ENCODE data around the gene IGFBP5. TPM values are rescaled to one million over a fixed set of nuclear protein-coding genes. Genes with fewer than 3 reads are reported as not detected.

Gene IGFBP5
- polyA plus RNA-seq, 1 of the 3 experiments (the other 2 are of a cell fraction): 323 TPM

DNA sequence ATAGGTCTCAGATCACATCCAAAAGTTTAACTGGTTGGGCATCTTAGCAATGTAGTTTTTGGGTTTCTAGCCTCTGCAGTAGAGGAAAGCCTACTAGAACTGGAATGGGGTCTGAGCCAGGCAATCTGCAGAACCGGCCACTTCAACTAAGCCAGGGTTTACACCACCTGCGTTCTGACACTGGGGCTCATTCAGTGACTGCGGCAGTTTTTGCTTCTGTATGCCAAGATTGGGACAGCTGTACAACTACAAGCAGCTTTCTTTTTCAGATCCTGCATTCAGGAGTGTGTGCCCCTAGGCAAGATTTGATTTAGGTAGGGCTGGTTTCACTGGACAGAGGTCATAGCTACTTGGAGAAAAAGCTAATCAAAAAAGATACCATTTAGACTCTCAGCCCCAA is 43.7 kb upstream of the IGFBP5 start:
- no peak overlapping the region for H3K4me3 ChIP-seq (ENCODE audit: low read depth in 2 of 2, low read length in 1 of 2)
- 0 out of 4 replicates have a peak, but pooled peaks of 1 of the 2 experiments have one; percentile 18 for TF ChIP-seq EP300 (IDR thresholded peaks at IDR 0.05; ENCODE audit: borderline replicate concordance in 1 of 2, low read depth in 1 of 2, low read length in 1 of 2)
- no peak for TF ChIP-seq TCF12 (IDR thresholded peaks at IDR 0.05)
- H3K27me3 ChIP-seq (ENCODE audit: insufficient read depth): 0 out of 2 replicates have a peak, but pooled peaks cover 17% of the 10 kb centered on the region
- ChIA-PET POLR2A (no interaction called here), CTCF (no interaction called here)
- no peak overlapping the region; a peak in 1 of 4 replicates for H3K27ac ChIP-seq (ENCODE audit: low read depth in 2 of 2, low read length in 1 of 2)
- H4K20me1 ChIP-seq (ENCODE audit: insufficient read depth): no peaks in the 10 kb centered on the region
- peaks cover 0 to 29% of the 10 kb centered on the region in 2 experiments; a peak in 2 of 4 replicates for H3K4me1 ChIP-seq (ENCODE audit: control insufficient read depth in 1 of 2, insufficient read depth in 2 of 2, low read depth in 1 of 2, low read length in 1 of 2)
- no peaks in the 10 kb centered on the region for H3K79me2 ChIP-seq (ENCODE audit: insufficient read depth)
- no peaks in the 10 kb centered on the region for H3K9me2 ChIP-seq
- 89% methylated on average over 3 of the region's 3 CpGs for WGBS (ENCODE audit: low lambda C conversion rate)
- H3K4me2 ChIP-seq: no peak overlapping the region
- H2AFZ ChIP-seq (ENCODE audit: low read depth): no peak overlapping the region
- no peak for DNase-seq
- H3K36me3 ChIP-seq (replicated peaks in 1 of 2; ENCODE audit: control insufficient read depth in 1 of 2, insufficient read depth in 2 of 2, low read length in 1 of 2): no peaks in the 10 kb centered on the region
- H3K9me3 ChIP-seq: no peaks in the 10 kb centered on the region
- no peak overlapping the region for H3K9ac ChIP-seq
- H3F3A ChIP-seq (replicated peaks; ENCODE audit: insufficient read depth): no peaks in the 10 kb centered on the region

DNA sequence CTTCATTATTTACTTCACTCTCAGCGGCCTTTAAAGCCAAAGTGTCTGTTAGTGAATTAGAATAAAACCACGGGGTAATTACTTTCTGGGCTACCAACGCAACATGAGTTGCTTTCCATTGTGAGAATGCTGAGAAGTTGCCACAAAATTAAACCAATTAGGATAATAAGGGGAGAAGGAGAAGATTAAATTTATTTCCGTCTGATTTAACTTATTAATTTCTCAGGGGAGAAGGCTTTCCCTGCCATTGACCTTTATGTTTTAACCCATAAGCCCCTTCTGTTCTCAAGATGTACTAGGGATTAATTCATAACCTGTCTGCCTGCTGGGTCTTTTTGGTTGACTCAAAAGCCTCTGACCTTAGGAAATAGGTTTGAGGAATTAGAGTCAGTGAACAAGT is 42.3 kb upstream of the IGFBP5 start:
- TF ChIP-seq FOXJ3 (CRISPR knock-in tag; IDR thresholded peaks at IDR 0.05): no peak
- CTCF ChIA-PET: interaction anchor here (0.6 kb wide), 1 partner anchor 195 kb away, joined by 4 read pairs; no protein-coding TSS in a partner anchor
- Histone ChIP-seq H3K9me3 (no peaks in the 10 kb centered on the region), H3K36me3 (replicated peaks in 1 of 2; ENCODE audit: control insufficient read depth in 1 of 2, insufficient read depth in 2 of 2, low read length in 1 of 2) (no peaks in the 10 kb centered on the region), H3K4me3 (ENCODE audit: low read depth in 2 of 2, low read length in 1 of 2) (no peak overlapping the region), H3K9me2 (no peaks in the 10 kb centered on the region), H3K79me2 (ENCODE audit: insufficient read depth) (no peaks in the 10 kb centered on the region), H4K20me1 (ENCODE audit: insufficient read depth) (no peaks in the 10 kb centered on the region), H2AFZ (ENCODE audit: low read depth) (no peak overlapping the region), H3K4me2 (no peak overlapping the region), H3K9ac (no peak overlapping the region), H3K27me3 (ENCODE audit: insufficient read depth) (0 out of 2 replicates have a peak, but pooled peaks cover 17% of the 10 kb centered on the region), H3K27ac (ENCODE audit: low read depth in 2 of 2, low read length in 1 of 2) (no peak overlapping the region), H3F3A (replicated peaks; ENCODE audit: insufficient read depth) (no peaks in the 10 kb centered on the region), H3K4me1 (ENCODE audit: control insufficient read depth in 1 of 2, insufficient read depth in 2 of 2, low read depth in 1 of 2, low read length in 1 of 2) (peaks cover 0 to 37% of the 10 kb centered on the region in 2 experiments; a peak in 2 of 4 replicates)
- no peak for DNase-seq
- 73% methylated on average over 4 of the region's 4 CpGs for WGBS (ENCODE audit: low lambda C conversion rate)
- POLR2A ChIA-PET: no interaction called here

GRCh38 chr2:216736326-216736725 is 41.0 kb upstream of the IGFBP5 start:
- Histone ChIP-seq H3K4me2 (no peak overlapping the region), H3K27me3 (ENCODE audit: insufficient read depth) (0 out of 2 replicates have a peak, but pooled peaks cover 13% of the 10 kb centered on the region)
- TF ChIP-seq RAD21 (IDR thresholded peaks at IDR 0.05; ENCODE audit: low read length) (no peak), JUND (IDR thresholded peaks at IDR 0.05) (no peak), TAF1 (IDR thresholded peaks at IDR 0.05; ENCODE audit: borderline replicate concordance, low read depth, low read length) (no peak), ZBTB33 (IDR thresholded peaks at IDR 0.05; ENCODE audit: borderline replicate concordance, low read depth) (no peak), YY1 (IDR thresholded peaks at IDR 0.05; ENCODE audit: low read depth) (no peak), EP300 (IDR thresholded peaks at IDR 0.05; ENCODE audit: borderline replicate concordance in 1 of 2, low read depth in 1 of 2, low read length in 1 of 2) (no peak), FOXJ3 (CRISPR knock-in tag; IDR thresholded peaks at IDR 0.05) (no peak), POLR2AphosphoS5 (IDR thresholded peaks at IDR 0.05; ENCODE audit: low read depth, low read length) (no peak), REST (IDR thresholded peaks at IDR 0.05; ENCODE audit: low read depth, low read length) (no peak), RFX5 (IDR thresholded peaks at IDR 0.05; ENCODE audit: low read length) (no peak), ELF1 (IDR thresholded peaks at IDR 0.05) (no peak)
- TF ChIP-seq, protein P1, sequence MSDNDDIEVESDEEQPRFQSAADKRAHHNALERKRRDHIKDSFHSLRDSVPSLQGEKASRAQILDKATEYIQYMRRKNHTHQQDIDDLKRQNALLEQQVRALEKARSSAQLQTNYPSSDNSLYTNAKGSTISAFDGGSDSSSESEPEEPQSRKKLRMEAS (IDR thresholded peaks at IDR 0.05; ENCODE audit: low read depth): no peak
- TF ChIP-seq, protein P2, sequence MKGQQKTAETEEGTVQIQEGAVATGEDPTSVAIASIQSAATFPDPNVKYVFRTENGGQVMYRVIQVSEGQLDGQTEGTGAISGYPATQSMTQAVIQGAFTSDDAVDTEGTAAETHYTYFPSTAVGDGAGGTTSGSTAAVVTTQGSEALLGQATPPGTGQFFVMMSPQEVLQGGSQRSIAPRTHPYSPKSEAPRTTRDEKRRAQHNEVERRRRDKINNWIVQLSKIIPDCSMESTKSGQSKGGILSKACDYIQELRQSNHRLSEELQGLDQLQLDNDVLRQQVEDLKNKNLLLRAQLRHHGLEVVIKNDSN (IDR thresholded peaks at IDR 0.05; ENCODE audit: borderline replicate concordance, low read depth): no peak

More at GRCh38 chr2:216736326-216736725, 41.0 kb upstream of the IGFBP5 start:
- no peak overlapping the region for H3K4me3 ChIP-seq (ENCODE audit: low read depth in 2 of 2, low read length in 1 of 2)
- H3K36me3 ChIP-seq (replicated peaks in 1 of 2; ENCODE audit: control insufficient read depth in 1 of 2, insufficient read depth in 2 of 2, low read length in 1 of 2): no peaks in the 10 kb centered on the region
- H3K27ac ChIP-seq (ENCODE audit: low read depth in 2 of 2, low read length in 1 of 2): peak overlapping the region in 1 of 2 experiments; percentile 97; a peak in 2 of 4 replicates
- H2AFZ ChIP-seq (ENCODE audit: low read depth): no peak overlapping the region
- H3K9ac ChIP-seq: no peak overlapping the region
- H3K4me1 ChIP-seq (ENCODE audit: control insufficient read depth in 1 of 2, insufficient read depth in 2 of 2, low read depth in 1 of 2, low read length in 1 of 2): peaks cover 0 to 42% of the 10 kb centered on the region in 2 experiments; a peak in 2 of 4 replicates
- no peaks in the 10 kb centered on the region for H3K9me2 ChIP-seq
- WGBS (ENCODE audit: low lambda C conversion rate): 0% methylated on average over 1 of the region's 1 CpG
- H3F3A ChIP-seq (replicated peaks; ENCODE audit: insufficient read depth): no peaks in the 10 kb centered on the region
- DNase-seq: no peak
- H3K79me2 ChIP-seq (ENCODE audit: insufficient read depth): no peaks in the 10 kb centered on the region
- POLR2A ChIA-PET: no interaction called here
- no peaks in the 10 kb centered on the region for H3K9me3 ChIP-seq
- CTCF ChIA-PET: no interaction called here
- no peaks in the 10 kb centered on the region for H4K20me1 ChIP-seq (ENCODE audit: insufficient read depth)
